RCC 7860 (cell line): ENCODE data around the gene NOL4L.
"Not testable (repeated sequence)": the region's sequence is repeated elsewhere in the genome, so short reads cannot be mapped to it uniquely, and the experiment has no call there.

Experiments
- DNase-seq: peaks from one replicate; pipeline ENCODE4 v3.0.0-alpha.2; 2015; ENCODE audit warnings: low spot score
- FAIRE-seq: peaks from 2 replicates; lab custom pipeline; 2012; peaks lifted over from hg19 to GRCh38; lab: Jason Lieb, UNC

The NOL4L gene

DNA sequence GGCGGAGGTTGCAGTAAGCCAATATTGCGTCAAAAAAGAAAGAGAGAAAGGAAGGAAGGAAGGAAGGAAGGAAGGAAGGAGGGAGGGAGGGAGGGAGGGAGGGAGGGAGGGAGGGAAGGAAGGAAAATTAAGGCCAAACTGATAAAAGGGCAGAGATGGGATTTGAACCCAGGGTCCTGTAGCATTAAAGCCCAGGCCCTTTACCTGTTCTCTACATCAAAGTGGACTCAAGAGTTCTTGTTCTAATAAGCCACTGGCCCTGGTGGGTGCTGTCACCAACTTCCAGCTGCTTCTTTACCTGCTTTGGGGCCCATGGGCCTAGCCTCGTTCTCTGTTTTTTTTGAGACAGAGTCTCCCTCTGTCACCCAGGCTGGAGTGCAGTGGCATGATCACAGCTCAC, 7.1 kb downstream of the NOL4L start:
- FAIRE-seq, DNase-seq: not testable (repeated sequence)

DNA sequence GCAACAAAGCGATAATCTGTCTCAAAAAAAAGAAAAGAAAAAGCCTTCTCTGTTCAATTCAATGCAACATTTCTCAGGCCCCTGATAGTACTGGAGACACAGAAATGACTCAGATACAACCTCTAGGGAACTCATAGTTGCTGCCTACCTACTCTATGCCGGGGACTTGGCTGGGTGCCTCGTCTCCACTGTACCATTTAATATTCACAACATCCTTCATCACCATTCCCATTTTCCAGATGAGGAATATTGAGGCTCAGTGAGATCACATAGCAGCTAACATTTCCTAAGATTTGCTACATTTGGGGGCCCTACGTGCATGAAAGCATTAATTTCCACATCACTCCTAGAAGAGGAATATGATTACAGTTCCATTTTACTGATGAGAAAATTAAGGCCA, 7.5 kb downstream of the NOL4L start:
- peak; percentile 60 for DNase-seq

DNA sequence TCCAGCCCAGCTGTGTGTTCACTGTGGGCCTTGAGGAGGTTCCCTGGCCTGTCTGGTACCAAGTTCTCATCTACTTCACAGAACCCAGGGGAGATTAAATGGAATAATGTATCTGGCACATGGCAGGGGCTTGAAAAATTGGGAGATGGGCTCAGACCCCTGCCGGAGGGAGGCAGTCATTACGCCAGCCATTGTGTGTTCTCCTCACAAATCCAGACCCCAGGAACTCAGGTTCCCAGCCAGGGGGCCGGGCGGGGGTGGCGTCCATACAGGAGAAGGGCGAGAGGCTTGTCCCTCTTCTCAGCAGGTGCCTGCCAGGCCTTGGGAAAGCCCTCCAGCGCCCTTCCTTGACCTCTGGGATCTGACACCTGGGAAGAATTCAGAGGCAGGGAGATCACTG, 8.1 kb downstream of the NOL4L start:
- FAIRE-seq = no peak

More for the DNA sequence above, 7.5 kb downstream of the NOL4L start:
- peak; percentile 27 for FAIRE-seq

DNA sequence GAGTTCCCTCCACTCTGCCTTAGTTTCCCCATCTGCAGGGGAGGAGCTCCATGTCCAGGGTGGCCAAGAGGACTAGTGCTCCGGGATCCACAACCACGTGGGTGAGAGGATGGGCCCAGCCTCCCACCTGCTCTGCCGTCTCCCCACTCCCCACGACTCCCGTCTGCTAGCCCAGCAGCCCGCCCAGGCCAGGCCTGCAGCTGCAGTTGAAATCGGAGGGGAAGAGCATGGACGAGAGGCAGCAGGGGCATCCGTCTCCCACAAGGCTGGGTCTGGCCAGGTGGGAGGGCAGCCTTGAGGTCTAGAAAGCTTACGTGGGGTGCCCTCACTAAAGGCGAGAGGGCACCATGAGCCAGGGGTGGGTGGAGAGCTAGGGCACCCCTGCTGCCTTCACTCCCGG, 8.6 kb downstream of the NOL4L start:
- DNase-seq (no peak), FAIRE-seq (no peak)

More for the DNA sequence above, 8.1 kb downstream of the NOL4L start:
- no peak for DNase-seq

DNA sequence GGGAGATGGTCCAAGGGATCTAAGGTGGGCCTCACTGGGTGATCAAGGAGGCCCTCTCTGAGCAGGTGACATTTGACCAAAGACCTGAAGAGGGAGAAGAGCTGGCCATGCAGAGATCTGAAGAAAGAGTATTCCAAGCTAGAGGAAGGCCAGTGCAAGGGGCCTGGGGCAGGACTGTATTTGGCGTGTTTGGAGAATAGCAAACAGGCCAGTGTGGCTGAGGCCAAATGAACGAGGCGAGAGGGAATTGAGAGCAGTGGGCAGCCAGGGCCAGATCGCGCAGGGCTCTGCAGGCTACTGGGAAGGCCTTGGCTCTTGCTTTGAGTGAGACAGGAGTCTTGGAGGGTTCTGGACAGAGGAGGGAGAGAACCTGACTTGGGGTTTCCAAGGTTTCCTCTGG, 9.3 kb downstream of the NOL4L start:
- DNase-seq (no peak), FAIRE-seq (no peak)

DNA sequence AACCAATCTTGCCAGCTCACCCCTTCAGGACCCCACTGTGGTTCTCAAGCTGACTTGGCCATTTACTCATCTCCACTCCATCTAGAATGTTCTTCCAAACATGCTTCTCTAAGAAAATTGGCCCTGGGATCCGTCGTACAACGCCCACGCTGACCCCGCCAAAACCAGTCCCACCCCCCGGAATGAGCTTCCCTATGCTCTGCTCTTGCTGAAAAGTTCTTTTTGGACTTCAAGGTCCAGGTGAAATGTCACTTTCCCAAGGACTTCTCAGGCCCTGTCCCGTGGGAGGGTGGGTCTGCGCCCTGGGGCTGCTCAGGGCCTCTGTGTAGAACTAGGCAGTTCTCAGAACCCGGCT, 9.9 kb downstream of the NOL4L start:
- DNase-seq (no peak), FAIRE-seq (no peak)

DNA sequence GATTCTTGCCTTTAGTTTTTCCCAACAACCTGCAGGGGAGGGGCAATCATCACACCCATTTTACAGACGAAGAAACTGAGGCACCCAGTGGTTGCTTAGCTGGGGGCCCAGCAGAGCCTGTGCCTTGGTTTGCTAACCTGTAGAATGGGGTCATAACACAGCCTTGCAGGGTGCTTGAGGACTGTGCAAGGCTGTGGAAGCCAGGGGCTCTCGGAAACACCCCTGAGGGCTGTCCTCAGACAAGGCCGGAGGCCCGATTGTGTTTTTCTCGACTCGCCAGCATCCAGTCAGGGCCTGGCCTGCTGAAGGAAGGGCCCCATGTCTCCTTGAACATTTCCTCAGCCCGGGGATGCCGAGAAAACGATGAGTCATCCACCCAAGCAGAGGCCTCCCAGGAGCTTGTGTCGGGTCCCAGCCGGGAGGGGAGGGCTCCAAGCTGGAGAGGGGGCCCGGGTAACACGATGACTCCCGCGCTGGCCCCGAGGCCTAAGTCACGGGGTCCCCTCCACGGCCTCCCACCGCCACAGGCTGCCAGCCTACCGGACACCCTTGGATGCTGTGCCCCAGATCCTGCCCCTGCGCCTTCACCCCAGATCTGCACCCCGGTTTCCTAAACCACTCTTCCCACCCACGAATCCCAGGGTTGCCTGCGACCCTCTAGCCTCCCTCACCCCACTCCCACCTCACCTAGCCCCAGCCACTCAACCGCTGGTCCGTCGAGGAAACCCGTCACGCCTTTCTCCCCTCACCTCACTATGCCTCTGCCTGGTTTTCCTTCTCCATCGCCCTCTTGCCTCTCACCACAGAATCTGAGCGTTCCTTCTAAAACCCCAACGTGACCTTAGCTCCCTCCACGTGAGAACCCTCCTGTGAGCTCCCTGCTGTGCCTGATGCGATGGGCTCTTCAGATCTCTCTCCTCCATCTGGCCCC, 10.6 kb downstream of the NOL4L start:
- peak; percentile 42 for FAIRE-seq
- peak; percentile 71 for DNase-seq

DNA sequence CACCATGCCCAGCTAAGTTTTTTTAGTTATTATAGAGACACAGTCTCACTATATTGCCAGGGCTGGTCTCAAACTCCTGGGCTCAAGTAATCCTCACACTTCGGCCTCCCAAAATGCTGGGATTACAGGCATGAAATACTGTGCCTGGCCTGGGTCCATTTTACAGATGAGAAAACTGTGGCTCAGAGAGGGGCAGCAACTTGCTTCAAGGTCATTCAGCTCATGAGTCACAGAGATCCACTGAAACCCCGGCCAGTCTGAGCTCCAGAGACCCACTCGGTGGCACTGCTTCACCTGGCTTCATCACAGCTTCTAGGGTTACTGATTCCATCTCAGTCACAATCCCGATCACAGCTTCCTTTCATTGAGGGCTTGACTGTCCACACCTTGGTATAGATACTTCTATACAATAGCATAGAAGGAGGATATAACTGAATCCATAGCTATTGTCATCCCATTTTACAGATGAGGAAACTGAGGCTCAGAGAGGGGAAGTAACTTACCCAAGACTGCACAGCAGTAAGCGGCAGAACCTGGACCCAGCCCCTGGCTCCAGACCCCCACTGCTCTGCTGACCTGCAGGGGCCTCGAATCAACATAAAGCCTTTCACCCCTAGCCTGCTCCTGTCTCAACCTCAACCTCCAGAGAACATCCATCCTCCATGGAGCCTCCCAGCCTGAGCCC, 11.8 kb downstream of the NOL4L start:
- FAIRE-seq = no peak
- DNase-seq = no peak

DNA sequence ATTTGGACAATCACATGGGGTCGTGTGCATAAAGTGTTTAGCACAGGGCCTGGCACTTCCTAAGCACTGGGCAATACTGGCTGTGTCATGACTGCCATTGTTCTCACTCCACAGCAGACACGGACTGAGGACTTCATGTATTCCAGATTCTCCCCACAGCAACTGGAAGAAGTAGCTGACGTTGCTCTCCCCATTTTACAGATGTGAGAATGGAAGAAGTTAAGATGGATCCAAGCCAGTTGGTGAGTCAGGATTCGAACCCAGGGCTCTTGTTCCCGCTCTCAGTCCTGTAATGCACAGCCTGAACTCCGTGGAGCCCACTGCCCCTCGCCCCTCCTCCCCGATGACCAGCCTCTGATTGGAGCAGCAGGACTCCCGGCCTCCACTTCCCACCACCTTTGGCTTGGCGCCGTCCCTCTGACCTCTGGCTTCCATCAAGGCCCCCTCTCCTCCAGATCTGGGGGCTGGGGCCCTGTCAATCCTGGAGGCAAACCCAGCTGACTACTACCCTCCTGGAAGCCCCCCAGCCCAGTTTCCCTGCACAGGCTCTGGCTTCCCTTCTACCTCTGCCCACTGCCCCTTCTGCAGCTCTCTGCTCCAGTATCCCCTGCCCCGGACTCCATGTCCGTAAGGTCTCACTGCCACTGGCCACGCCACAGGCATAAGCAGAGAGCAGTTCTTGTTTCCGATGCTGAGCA, 12.7 kb downstream of the NOL4L start:
- FAIRE-seq (no peak), DNase-seq (no peak)

DNA sequence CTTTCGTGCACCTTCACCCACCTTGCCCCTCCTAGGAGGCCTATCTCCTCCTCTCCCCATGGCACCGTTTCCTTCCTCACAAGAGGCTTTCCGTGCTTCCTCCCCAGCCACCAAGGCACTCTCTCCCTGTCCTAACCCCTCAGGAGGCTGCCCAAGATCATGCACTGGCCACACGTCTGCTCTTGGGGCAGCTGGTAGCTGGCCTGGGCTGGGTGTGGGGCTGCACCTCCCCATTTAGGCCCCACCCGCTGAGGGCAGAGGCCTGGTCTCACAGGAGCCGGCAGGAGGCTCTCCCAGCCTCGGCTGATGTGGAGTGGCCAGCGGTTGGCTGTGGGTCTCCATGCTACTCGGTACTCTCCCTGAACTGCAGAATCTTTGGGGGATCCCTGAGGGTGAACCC, 13.6 kb downstream of the NOL4L start:
- FAIRE-seq = no peak
- no peak for DNase-seq

DNA sequence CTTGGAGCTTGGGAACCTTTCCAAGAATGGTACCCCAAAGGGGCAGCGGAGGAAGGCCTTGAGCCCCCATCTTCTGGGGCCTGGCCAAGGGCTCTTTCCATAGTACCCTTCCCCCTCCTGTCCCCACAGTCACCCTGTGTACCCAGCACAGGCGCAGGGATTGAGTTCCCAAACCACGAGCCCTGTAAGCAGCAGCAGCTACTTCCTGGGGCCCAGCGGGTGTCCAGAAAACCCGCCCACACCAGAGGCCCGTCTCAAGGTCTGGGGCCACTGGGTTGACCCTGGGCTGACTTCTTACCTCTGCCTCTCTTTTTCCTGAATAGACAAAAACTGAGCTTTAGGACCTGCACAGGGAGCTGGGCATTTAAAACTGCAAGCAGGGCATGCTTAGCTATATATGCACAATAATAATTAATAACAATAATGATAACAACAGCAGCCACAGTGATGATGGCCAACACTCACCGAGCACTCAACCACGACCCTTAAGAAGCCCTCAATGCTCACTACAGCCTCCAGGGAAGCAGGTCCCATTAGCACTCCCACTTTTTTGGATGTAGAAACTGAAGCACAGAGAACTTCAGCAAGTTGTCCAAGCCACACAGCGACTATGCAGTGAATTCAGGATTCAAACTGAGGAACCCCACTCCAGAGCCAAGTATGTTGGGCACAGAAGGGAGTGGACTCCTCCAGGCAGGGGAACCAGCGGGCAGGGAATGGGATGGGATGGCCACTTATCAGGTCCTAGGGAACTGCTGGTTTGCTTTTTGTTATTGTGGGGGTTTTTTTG, 14.5 kb downstream of the NOL4L start:
- peak; percentile 10 for DNase-seq
- FAIRE-seq = no peak

DNA sequence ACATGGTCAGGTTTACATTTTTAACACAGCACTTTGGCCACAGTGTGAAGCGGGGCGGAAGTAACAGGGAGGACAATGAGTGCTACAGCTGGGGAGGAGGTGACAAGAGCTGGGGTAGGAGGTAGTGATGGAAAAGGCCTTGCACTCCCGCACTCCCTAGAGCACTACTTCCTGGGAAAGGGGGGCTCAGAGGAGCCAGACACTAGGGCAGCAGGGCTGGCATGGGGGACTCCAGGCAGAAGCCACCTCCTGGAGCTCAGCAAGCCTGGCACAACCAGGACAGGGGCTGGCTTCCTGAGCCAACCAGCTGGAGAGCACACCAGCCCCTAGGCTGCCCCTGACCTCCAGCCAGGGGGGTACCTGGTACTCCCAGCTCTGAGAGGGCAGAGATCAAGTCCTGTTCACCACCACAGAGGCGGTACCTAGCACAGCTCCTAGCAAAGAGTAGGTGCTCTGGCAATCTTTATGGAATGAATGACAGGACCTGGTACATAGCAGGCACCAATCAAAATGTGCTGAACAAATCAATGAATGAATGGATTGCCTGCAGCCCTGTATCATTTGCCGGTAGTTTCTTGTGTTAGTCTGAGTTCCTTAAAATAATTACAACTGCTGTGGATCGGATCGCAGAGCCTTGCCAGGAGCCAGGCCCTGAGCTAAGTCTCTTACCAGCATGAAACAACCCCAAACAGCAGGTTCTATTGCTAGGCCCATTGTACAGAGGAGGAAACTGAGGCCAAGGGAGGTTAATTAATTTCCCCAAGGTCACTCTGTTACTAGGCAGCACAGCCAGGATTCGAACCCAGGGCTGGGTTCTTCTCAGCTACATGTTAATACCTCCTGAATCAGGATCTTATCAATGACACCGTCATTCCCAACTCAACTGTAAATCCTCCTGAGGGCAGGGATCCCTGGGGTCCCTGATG, 15.5 kb downstream of the NOL4L start:
- FAIRE-seq (no peak), DNase-seq (no peak)

DNA sequence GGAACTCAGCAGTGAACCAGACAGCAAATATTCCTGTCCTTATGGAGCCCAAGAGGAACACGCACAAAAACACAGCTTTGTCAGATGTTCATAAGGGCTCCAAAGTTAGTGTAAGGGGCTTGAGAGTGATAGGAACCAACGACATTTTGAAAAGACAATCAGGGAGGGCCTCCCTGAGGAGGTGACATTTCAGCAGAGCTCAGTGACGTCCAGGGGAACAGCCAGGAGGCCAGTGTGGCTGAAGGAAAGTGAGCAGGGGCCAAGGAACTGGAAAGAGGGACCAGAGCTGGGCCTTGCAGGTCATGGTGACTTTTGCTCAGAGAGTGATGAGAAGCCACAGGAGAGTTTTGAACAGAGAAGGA, 16.1 kb downstream of the NOL4L start:
- FAIRE-seq (no peak), DNase-seq (no peak)

DNA sequence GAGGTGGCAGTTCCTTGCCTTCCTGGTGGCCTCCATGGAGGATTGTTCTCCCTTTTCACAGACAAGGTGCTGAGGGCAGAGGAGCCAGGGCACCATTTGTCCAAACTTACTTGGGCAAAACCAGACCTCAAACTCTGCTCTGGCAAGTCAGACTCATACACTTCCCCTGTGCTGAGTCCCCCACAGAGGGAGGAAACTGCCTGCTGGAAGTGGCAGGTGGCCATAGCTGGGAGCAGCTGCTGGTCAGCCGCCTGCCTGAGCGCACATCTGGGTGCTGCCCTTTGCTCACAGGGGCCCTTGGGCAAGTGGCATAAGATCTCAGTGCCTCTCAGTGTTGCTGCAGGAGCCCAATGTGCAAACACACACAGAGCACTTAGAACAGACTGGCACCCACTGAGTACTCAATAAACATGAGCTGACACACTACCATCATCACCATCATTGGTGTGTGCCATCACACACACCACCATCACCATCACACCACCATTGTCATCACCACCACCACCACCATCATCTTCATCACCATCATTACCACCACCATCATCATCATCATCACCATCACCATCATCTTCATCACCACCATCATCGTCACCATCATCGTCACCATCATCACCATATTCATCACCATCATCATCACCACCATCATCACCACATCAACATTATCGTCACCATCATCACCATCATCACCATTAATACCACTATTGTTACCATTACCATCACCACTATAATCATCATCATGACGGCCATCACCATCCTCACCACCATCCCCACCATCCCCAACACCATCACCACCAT, 17.6 kb downstream of the NOL4L start:
- FAIRE-seq (no peak), DNase-seq (no peak)

DNA sequence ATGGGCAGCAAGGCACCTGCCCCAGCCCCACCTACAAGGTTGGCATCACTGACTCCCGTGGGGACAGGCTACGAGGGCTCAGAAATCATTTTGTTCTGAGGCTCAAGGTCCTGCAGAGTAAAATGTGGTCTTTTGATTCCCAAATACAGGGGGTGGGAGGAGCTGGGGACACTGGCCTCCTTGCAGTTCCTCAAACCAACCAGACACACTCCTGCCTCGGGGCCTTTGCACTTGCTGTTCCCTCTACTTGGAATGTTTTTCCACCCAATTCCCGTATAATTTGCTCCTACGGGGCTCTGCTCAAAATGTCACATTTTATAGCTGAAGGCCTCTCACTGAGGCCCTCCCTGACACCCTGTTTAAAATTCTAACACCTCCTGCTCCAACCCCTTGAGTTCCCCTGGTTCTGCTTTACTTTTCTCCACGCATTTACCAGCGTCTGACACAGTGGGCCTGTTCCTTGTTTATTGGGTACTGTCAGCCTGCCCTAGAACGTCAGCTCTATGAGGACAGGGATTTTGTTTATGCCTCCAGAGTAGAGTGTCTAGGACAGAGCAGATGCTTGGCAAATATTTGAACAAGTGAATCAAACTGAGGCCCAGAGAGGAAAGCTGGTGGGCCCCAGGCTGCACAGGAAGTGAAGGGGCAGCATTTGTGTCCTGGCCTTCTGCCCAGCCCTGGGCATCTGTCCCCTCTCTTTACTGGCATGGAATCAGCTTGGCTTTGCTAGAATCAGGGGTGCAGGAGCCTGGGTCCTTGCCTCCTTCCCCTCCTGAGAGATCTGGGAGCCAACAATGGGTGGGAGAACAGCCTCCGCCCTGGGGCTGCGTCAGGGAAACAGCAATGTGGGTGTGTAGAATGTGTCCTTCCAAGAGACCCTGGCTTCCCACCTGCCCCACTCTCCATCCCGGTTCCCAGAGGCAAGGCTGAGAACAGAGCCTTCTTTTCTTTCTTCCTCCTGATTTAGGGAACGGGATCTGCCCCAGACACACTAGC, 18.5 kb downstream of the NOL4L start:
- DNase-seq (no peak), FAIRE-seq (no peak)

DNA sequence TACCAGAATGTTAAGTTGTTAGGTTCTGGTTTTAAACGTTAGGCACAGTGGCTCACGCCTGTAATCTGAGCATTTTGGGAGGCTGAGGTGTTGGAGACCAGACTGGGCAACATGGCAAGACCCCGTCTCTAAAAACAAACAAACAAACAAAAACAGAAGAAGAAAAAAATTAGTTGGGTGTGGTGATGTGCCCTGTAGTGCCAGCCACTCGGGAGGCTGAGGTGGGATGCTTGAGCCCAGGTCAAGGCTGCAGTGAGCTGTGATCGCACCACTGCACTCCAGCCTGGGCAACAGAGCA, 19.4 kb downstream of the NOL4L start:
- DNase-seq = no peak
- no peak for FAIRE-seq

DNA sequence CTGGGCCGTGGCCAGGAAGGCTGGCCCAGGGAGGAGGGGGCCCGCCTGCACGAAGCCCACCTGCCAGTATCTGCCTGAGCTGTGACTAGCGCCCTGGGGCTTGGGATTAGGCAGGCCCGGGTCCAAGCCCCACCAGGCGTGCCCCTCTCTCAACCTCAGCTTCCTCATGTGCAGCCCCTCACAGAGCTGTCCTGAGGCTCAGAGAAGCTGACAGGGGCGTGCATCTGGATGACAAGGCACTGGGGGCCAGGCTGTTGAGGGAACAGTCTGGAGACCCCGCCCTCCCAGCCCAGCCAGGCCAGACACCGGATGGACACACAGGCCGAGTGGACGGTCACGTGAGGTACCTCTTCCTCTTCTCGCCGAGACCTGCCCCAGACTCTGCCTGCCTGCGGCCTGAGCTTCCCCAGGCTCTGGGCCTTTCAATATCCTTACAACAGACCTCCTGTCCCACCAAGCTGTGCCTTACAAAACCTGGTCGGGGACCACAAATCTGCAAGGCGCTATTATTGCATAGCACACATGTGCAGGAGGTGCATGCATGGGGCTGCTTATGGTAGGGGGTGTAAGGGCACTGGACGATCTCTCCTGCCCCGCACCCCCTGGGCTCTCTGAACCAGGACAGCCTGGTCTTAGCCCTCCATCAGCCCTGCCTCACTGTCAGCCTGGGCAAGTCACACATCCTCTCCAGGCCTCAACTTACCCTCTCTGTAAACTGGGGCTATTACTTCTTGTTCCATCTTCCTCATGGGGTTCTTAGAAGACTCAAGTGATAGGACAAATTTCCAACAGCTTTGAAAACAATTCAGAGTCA, 20.0 kb downstream of the NOL4L start:
- DNase-seq = no peak
- FAIRE-seq = no peak
